Transverse colon (tissue), 4 donors: ENCODE measurements around the gene LEMD1. TPM values are rescaled to one million over a fixed set of nuclear protein-coding genes. Genes with fewer than 3 reads are reported as not detected.

Experiments
- DNase-seq: peaks from one replicate; pipeline ENCODE4 v3.0.0-alpha.2; 2019
- H3K27ac ChIP-seq, 4 donors: fragments of 200-600 bp; sonication (generic); 2 replicates each; pipeline ENCODE4 v1.5.1; 2016 to 2018; ENCODE audit warnings: inconsistent platforms in 4 of 4
- H3K27me3 ChIP-seq: fragments of 200-600 bp; sonication (generic); 2 replicates; pipeline ENCODE4 v1.5.1; 2017; ENCODE audit warnings: inconsistent platforms
- H3K36me3 ChIP-seq, 4 donors: fragments of 200-600 bp; sonication (generic); 2 replicates each; pipeline ENCODE4 v1.5.1; 2017 to 2019; ENCODE audit warnings: inconsistent platforms in 4 of 4
- H3K4me1 ChIP-seq, 4 donors: fragments of 200-600 bp; sonication (generic); 2 replicates each; pipeline ENCODE4 v1.5.1; 2017 to 2020; ENCODE audit warnings: inconsistent platforms in 4 of 4
- H3K4me3 ChIP-seq, 4 donors: fragments of 200-600 bp; sonication (generic); 1 replicate in 1 of 4; 2 replicates in 3 of 4; pipeline versions ENCODE4 v1.5.1 to v1.6.1; 2017 to 2019; ENCODE audit warnings: inconsistent platforms in 4 of 4
- H3K9me3 ChIP-seq, 2 donors: fragments of 200-600 bp; sonication (generic); 2 replicates each; pipeline ENCODE4 v1.5.1; 2017 to 2019; ENCODE audit warnings: inconsistent platforms in 2 of 2
- EP300 ChIP-seq: sonication (generic); formaldehyde crosslinking; IDR thresholded peaks from one replicate; pipeline ENCODE4 v1.6.1; 2017; ENCODE audit warnings: antibody characterized with exemption, low read depth
- POLR2A ChIP-seq: fragments of 450-650 bp; IDR thresholded peaks from one replicate; pipeline ENCODE4 v1.6.1; 2016; ENCODE audit warnings: antibody characterized with exemption, mild to moderate bottlenecking, moderate library complexity
- POLR2AphosphoS5 ChIP-seq, 3 donors: sonication (generic); formaldehyde crosslinking; IDR thresholded peaks; one replicate each; pipeline ENCODE4 v1.6.1; 2016; ENCODE audit warnings: antibody characterized with exemption in 3 of 3
- WGBS, 2 donors: methylation state at CpG; one replicate each; pipeline ENCODE4 v1.1.5; 2018; ENCODE audit warnings: low coverage in 1 of 2; 5-methylcytosine and 5-hydroxymethylcytosine counted together
- in situ Hi-C, 4 donors: fragments of 200-750 bp; cut with MboI; loops; one replicate each; pipeline versions ENCODE4 v1.15.0 to v1.15.1; 2017; ENCODE audit warnings: low sequenced_read_pairs in 3 of 4, low pct_ligation_motif_present in 1 of 4, low pct_unique_long_range_greater_than_20kb in 1 of 4
- intact Hi-C: fragments of 100-400 bp; cut with DNase I; formaldehyde crosslinking; loops from one replicate; pipeline ENCODE4 v1.15.1; 2023; ENCODE audit warnings: low total_unique reads
- total RNA-seq, 4 donors: library from RNA; depleted of rRNA; stranded (reverse); fragments of >200 nt; gene quantifications; one replicate each; pipeline ENCODE4 v1.1.0, GENCODE V29; 2016
- TF ChIP-seq, protein P1 (sequence below), 5 experiments: fragments of 200-600 bp in 3 of 5; fragments of 450-650 bp in 2 of 5; sonication (generic) in 3 of 5; IDR thresholded peaks; 1 replicate in 2 of 5; 2 replicates in 3 of 5; pipeline ENCODE4 v1.5.1; 2016 to 2017; ENCODE audit warnings: antibody characterized with exemption in 5 of 5, inconsistent platforms in 3 of 5, mild to moderate bottlenecking in 2 of 5, moderate library complexity in 1 of 5

The LEMD1 gene
- total RNA-seq, 4 donors from 2014 or later: not detected

- no peaks in the 10 kb centered on the region for H3K9me3 ChIP-seq
These were observed 918 bp downstream of the LEMD1 start for GRCh38 chr1:205420938-205421337.

GRCh38 chr1:205417870-205418635, 3.8 kb downstream of the LEMD1 start:
- intact Hi-C loops: no loop called here
- H3K27me3 ChIP-seq: peaks cover 13% of the 10 kb centered on the region
- no peak overlapping the region for H3K27ac ChIP-seq
- H3K9me3 ChIP-seq: no peaks in the 10 kb centered on the region
- TF ChIP-seq POLR2A (no peak), POLR2AphosphoS5 (IDR thresholded peaks at IDR 0.05) (no peak), EP300 (no peak)
- TF ChIP-seq, protein P1, sequence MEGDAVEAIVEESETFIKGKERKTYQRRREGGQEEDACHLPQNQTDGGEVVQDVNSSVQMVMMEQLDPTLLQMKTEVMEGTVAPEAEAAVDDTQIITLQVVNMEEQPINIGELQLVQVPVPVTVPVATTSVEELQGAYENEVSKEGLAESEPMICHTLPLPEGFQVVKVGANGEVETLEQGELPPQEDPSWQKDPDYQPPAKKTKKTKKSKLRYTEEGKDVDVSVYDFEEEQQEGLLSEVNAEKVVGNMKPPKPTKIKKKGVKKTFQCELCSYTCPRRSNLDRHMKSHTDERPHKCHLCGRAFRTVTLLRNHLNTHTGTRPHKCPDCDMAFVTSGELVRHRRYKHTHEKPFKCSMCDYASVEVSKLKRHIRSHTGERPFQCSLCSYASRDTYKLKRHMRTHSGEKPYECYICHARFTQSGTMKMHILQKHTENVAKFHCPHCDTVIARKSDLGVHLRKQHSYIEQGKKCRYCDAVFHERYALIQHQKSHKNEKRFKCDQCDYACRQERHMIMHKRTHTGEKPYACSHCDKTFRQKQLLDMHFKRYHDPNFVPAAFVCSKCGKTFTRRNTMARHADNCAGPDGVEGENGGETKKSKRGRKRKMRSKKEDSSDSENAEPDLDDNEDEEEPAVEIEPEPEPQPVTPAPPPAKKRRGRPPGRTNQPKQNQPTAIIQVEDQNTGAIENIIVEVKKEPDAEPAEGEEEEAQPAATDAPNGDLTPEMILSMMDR (IDR thresholded peaks at IDR 0.05): no peak
- H3K4me1 ChIP-seq: no peaks in the 10 kb centered on the region
- DNase-seq: no peak
- in situ Hi-C loops: no loop called here
- 87 to 100% methylated on average over 3 to 10 of the region's 10 CpGs for WGBS, 2 donors
- no peaks in the 10 kb centered on the region for H3K36me3 ChIP-seq
- H3K4me3 ChIP-seq: no peak overlapping the region

More at GRCh38 chr1:205420938-205421337, 918 bp downstream of the LEMD1 start:
- intact Hi-C loops (no loop called here), in situ Hi-C loops (no loop called here)
- Histone ChIP-seq H3K36me3 (no peaks in the 10 kb centered on the region), H3K4me1 (no peaks in the 10 kb centered on the region), H3K4me3 (no peak overlapping the region), H3K27me3 (peaks cover 28% of the 10 kb centered on the region), H3K27ac (no peak overlapping the region)
- WGBS, 2 donors: 65 to 70% methylated on average over 2 of the region's 2 CpGs
- TF ChIP-seq POLR2AphosphoS5 (IDR thresholded peaks at IDR 0.05): no peak
- TF ChIP-seq, protein P1 (IDR thresholded peaks at IDR 0.05): no peak
- no peak for TF ChIP-seq EP300
- TF ChIP-seq POLR2A: no peak
- no peak for DNase-seq

DNA sequence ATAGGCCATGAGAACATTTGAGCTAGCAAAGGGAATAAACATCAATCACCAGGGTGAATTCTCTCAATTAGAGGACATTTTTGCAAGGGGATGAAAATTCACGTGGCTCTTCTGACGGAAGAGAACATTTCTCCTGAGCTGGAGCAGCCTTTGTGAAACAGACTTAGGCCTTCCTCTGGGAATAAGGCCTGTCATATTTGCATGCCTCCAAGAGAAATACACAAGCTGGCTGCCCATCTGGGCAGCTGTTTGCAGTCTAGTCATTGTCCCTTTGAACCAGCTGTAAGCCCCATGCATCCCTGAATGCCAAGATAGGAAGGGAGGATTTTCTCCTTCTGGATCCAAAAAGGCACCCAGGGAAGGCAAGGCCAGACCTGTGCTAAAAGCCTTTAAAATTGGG, 5.5 kb downstream of the LEMD1 start:
- Histone ChIP-seq H3K9me3 (no peaks in the 10 kb centered on the region), H3K27me3 (peaks cover 5% of the 10 kb centered on the region), H3K36me3 (no peaks in the 10 kb centered on the region), H3K4me1 (no peaks in the 10 kb centered on the region), H3K4me3 (no peak overlapping the region), H3K27ac (no peak overlapping the region)
- no peak for DNase-seq
- in situ Hi-C loops: no loop called here
- no peak for TF ChIP-seq POLR2A
- no peak for TF ChIP-seq EP300
- TF ChIP-seq, protein P1 (IDR thresholded peaks at IDR 0.05): no peak
- no peak for TF ChIP-seq POLR2AphosphoS5 (IDR thresholded peaks at IDR 0.05)
- intact Hi-C loops: no loop called here
- 67 to 87% methylated on average over 1 to 2 of the region's 2 CpGs for WGBS, 2 donors

DNA sequence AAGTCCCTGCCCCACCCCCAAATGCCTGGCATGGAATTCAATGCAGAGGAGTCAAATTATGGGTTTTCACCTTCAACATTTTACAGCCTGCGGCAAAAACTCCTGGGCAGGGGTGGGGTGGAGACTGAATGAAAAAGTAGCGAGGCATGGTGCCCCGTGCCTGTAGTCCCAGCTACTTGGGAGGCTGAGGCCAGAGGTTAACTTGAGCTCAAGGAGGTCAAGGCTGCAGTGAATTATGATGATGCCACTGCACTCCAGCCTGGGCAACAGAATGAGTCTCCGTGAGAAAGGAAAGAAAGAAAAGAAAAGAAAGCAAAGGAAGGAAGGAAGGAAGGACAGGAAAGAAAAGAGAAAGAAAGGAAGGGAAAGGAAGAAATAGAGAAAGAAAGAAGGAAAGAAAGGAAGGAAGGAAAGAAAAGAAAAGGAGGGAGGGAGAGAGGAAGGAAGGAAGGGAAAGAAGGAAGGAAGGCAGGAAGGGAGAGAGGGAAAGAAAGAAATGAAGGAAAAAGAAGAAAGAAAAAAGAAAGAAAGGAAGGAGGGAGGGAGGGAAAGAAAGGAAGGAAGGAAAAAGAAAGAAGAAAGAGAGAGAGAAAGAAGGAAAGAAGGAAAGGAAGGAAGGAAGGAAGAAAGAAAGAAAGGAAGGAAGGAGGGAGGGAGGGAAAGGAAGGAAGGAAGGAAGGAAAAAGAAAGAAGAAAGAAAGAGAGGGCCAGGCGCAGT, 11.1 kb downstream of the LEMD1 start:
- Histone ChIP-seq H3K36me3 (no peaks in the 10 kb centered on the region), H3K4me3 (no peak overlapping the region), H3K4me1 (no peaks in the 10 kb centered on the region), H3K27ac (no peak overlapping the region), H3K9me3 (no peaks in the 10 kb centered on the region), H3K27me3 (peaks cover 8% of the 10 kb centered on the region)
- 55 to 62% methylated on average over 4 to 5 of the region's 5 CpGs for WGBS, 2 donors
- intact Hi-C loops (no loop called here), in situ Hi-C loops (no loop called here)
- no peak for DNase-seq
- TF ChIP-seq EP300 (no peak), POLR2A (no peak), POLR2AphosphoS5 (IDR thresholded peaks at IDR 0.05) (no peak)
- TF ChIP-seq, protein P1 (IDR thresholded peaks at IDR 0.05): no peak
